BJ (cell line): Measurements from ENCODE around the gene NFKBIB. TPM values are rescaled to one million over a fixed set of nuclear protein-coding genes. Genes with fewer than 3 reads are reported as not detected.

Experiments used
- CTCF ChIA-PET: fragments of 350-600 bp; formaldehyde crosslinking; extraction: SDS; loops from one replicate; lab custom pipeline; 2021; ENCODE audit warnings: antibody characterized with exemption, inconsistent platforms; lab: Yijun Ruan, JAX
- POLR2A ChIA-PET: fragments of 300-600 bp; sonication (Branson Sonifier 250); formaldehyde crosslinking; extraction: SDS; loops from one replicate; lab custom pipeline; 2021; ENCODE audit warnings: antibody characterized with exemption; lab: Charles Lee
- DNase-seq: peaks from one replicate; pipeline ENCODE4 v3.0.0-alpha.2; 2011; ENCODE audit warnings: low read depth
- H3K27me3 ChIP-seq: 2 replicates; pipeline ENCODE4 v1.6.0; 2011; ENCODE audit warnings: low read length; ENCODE audit not compliant: control insufficient read depth, insufficient read depth
- H3K36me3 ChIP-seq: 2 replicates; pipeline ENCODE4 v1.5.1; 2011; ENCODE audit warnings: low read length; ENCODE audit not compliant: control insufficient read depth, insufficient read depth
- H3K4me3 ChIP-seq: 2 replicates; pipeline ENCODE4 v1.5.1; 2011; ENCODE audit warnings: low read depth, mild to moderate bottlenecking, control low read depth, low read length
- polyA plus RNA-seq: library from polyadenylated mRNA; depleted of rRNA; stranded (reverse); fragments of >200 nt; gene quantifications from 2 replicates; pipeline ENCODE4 v1.2.3, GENCODE V29; 2011
- TF ChIP-seq, protein P1 (sequence below): IDR thresholded peaks from 2 replicates; pipeline ENCODE4 v1.5.1; 2011; ENCODE audit warnings: low read depth, mild to moderate bottlenecking, control low read depth, inconsistent platforms, low read length, moderate library complexity; ENCODE audit not compliant: insufficient read depth

The NFKBIB gene
- polyA plus RNA-seq, 1 experiment = 20.6 TPM

DNA sequence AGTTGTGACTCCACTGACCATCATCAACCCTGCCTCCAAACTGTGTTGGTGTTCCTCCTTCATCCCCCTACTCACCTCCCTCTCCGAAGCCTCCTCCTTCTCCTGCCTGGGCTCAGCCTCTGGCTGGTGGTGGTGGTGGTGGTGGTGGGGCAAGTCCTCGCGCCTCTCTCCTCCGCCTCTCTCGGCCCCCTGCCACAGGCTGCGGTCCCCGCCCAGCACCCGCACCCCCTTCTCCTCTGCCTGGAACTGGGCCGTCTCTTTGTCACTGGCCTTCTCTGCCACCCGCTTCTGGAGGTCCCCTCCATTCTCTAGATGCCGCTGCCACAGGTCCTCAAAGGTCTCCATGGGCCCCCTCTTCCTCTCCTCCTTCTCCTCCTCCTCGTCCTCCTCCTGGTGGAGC is 10.7 kb downstream of the NFKBIB start:
- H3K27me3 ChIP-seq = no peaks in the 10 kb centered on the region; the same call in 1 of the 2 replicates
- H3K4me3 ChIP-seq = no peak overlapping the region
- TF ChIP-seq, protein P1, sequence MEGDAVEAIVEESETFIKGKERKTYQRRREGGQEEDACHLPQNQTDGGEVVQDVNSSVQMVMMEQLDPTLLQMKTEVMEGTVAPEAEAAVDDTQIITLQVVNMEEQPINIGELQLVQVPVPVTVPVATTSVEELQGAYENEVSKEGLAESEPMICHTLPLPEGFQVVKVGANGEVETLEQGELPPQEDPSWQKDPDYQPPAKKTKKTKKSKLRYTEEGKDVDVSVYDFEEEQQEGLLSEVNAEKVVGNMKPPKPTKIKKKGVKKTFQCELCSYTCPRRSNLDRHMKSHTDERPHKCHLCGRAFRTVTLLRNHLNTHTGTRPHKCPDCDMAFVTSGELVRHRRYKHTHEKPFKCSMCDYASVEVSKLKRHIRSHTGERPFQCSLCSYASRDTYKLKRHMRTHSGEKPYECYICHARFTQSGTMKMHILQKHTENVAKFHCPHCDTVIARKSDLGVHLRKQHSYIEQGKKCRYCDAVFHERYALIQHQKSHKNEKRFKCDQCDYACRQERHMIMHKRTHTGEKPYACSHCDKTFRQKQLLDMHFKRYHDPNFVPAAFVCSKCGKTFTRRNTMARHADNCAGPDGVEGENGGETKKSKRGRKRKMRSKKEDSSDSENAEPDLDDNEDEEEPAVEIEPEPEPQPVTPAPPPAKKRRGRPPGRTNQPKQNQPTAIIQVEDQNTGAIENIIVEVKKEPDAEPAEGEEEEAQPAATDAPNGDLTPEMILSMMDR = no peak
- peaks cover 3% of the 10 kb centered on the region; the same call in 1 of the 2 replicates for H3K36me3 ChIP-seq
- no peak for DNase-seq
- CTCF ChIA-PET = interaction anchor here (1.5 kb wide), 1 partner anchor 20 kb away, joined by 4 read pairs; the partner anchor contains the start of genes MRPS12 and SARS2
- POLR2A ChIA-PET = no interaction called here

DNA sequence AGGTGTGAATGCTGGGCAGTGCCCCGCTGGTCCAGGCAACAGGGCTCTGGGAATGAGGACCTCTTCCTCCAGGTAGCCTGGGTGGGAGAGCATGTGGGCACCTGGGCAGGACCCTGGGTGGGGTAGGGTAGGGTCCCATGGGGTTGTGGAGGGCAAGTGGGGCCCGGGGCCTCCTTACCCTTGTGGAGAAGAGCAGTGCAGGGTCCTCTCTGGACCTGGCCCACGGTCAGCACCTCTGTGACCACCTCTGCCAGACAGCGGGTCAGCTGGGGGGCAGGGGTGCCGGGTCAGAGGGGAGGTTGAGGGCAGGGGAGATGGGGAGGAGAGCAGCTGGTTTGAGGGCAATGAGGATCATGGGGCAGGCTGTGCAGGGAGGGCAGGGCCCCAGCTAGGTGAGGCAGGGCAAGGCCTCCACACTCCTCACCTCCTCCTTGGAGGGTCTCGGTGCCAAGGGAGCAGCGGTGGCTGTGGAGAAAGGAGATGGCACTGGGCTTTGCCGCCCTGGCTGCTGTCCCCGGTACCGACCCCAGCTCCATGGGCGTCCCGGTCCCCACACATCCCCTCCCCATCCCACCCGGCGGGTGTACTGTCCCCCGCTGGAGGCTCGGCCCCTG is 11.7 kb downstream of the NFKBIB start:
- H3K36me3 ChIP-seq = peaks cover 2% of the 10 kb centered on the region; the same call in 1 of the 2 replicates
- TF ChIP-seq, protein P1 = no peak
- ChIA-PET POLR2A (no interaction called here), CTCF (no interaction called here)
- H3K27me3 ChIP-seq = no peaks in the 10 kb centered on the region; the same call in 1 of the 2 replicates
- no peak overlapping the region for H3K4me3 ChIP-seq
- no peak for DNase-seq

DNA sequence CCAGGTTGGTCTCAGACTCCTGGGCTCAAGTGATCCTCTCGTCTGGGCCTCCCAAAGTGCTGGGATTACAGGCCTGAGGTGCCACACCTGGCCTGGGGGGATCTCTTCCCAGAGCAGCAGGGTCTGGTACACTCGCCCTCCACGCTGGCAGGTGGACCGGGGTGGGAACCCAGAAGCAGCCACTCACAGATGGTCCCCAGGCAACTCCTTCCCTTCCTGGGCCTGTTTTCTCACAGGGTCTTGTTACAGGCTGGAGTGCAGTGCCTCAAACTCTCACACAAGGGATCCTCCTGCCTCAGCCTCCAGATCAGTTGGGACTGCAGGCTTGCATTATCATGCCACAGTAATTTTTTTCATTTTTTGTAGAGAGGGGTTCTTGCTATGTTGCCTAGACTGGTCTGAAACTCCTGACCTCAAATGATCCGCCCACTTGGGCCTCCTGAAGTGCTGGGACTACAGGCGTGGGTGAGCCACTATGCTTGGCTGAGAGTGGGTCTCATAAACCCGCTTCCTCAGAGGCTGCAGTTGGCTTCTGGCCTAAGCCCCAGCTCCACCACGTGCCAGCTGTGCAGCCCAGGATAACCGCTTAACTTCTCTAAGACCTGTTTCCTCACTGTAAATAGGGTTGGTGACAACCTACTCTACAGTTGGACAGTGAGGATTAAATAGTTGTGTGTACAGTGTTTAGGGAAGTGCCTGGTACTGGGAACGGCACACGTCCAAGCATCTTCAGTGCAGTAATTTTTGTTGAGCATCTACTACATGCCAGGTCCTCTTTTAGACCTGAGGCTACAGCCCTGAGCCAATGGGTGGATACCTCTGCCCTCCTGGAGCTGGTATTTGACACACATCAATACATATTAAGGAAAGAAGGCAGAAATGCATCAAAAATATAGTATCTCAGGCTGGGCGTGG is 13.1 kb downstream of the NFKBIB start:
- CTCF ChIA-PET = interaction anchor here (0.8 to 1.0 kb wide), 2 partner anchors 18 to 510 kb away, joined by 3 read pairs; partner anchors contain the start of genes FAM98C, MRPS12 and SARS2
- H3K36me3 ChIP-seq = peaks cover 1% of the 10 kb centered on the region; the same call in 1 of the 2 replicates
- no peak overlapping the region for H3K4me3 ChIP-seq
- DNase-seq = no peak
- POLR2A ChIA-PET = no interaction called here
- TF ChIP-seq, protein P1 = no peak
- H3K27me3 ChIP-seq = no peaks in the 10 kb centered on the region; the same call in 1 of the 2 replicates

DNA sequence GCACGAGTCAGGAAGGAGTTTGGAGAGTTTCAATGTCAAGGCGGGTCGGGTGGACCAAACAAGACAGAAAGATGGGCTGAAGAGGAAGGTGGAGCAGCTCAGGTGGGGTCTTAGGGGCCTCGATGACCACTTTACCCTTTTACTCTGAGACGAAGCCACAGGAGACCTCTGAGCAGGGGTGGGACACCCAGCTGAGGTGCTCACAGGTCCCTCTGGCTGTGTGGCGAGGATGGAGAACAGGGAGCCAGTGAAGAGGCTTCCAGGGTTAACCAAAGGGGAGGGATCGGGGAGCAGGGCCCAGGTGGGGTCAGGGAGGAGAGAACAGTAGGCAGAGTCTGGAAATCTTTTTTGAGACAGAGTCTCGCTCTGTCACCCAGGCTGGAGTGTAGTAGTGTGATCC is 14.2 kb downstream of the NFKBIB start:
- POLR2A ChIA-PET = no interaction called here
- H3K4me3 ChIP-seq = no peak overlapping the region
- TF ChIP-seq, protein P1 = no peak
- CTCF ChIA-PET = interaction anchor here (0.8 to 2.3 kb wide), 2 partner anchors 16 to 511 kb away, joined by 3 to 11 read pairs; partner anchors contain the start of genes FAM98C, MRPS12 and SARS2
- no peaks in the 10 kb centered on the region; the same call in 1 of the 2 replicates for H3K27me3 ChIP-seq
- DNase-seq = no peak
- peaks cover 1% of the 10 kb centered on the region; the same call in 1 of the 2 replicates for H3K36me3 ChIP-seq
